ENCODE measurements around the gene STK26. TPM values are rescaled to one million over a fixed set of nuclear protein-coding genes. Genes with fewer than 3 reads are reported as not detected.

Gene STK26
- total RNA-seq, 4 donors from 2014 or later = 0.58 to 3.1 (median 0.86) TPM

DNA sequence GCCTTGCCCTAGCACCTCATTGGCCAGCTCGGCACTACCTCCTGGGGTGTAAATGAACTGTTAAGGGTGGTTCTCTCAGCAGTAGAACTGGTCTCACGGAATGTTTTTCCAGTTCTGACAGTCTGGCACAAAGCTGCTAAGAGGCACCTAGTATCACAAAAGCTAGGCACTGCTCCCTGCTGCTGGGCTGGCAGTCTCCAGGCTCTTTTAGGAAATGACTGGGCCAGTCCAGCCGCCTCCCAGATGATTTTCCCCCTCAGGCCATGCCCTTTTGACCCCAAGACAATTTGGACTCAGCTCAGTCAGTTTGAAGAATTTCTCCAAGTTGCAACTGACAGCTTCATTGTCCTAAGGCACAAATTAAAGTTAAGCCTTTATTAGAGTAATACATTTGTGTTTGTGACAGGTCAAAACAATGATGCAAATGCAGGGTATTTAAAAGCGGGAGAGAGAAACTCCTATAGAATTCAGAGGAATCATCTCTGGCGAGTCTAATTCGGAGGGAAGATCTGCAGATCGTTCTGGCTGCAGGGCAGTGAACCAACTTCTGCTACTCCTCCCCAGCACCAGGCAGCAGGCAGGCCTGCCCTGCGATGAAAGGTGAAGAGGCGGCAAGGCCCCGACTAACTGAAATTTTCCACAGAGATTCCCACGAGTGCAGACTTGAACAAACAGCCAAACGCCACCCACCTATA, 96.9 kb downstream of the STK26 start:
- DNase-seq = no peak
- ATAC-seq = no peak
- Histone ChIP-seq H3K4me1 (peaks cover 2 to 5% of the 10 kb centered on the region in 2 donors), H3K4me3 (no peak overlapping the region), H3K27ac (no peak overlapping the region), H3K27me3 (no peaks in the 10 kb centered on the region), H3K36me3 (no peaks in the 10 kb centered on the region), H3K9me3 (no peaks in the 10 kb centered on the region)
- in situ Hi-C loops (cut with MboI; ENCODE audit: low sequenced_read_pairs in 4 of 4) = no loop called here
- intact Hi-C loops (cut with DNase I; ENCODE audit: low total_unique reads) = no loop called here
- TF ChIP-seq POLR2A (IDR thresholded peaks at IDR 0.05) = no peak
- TF ChIP-seq, protein P1, sequence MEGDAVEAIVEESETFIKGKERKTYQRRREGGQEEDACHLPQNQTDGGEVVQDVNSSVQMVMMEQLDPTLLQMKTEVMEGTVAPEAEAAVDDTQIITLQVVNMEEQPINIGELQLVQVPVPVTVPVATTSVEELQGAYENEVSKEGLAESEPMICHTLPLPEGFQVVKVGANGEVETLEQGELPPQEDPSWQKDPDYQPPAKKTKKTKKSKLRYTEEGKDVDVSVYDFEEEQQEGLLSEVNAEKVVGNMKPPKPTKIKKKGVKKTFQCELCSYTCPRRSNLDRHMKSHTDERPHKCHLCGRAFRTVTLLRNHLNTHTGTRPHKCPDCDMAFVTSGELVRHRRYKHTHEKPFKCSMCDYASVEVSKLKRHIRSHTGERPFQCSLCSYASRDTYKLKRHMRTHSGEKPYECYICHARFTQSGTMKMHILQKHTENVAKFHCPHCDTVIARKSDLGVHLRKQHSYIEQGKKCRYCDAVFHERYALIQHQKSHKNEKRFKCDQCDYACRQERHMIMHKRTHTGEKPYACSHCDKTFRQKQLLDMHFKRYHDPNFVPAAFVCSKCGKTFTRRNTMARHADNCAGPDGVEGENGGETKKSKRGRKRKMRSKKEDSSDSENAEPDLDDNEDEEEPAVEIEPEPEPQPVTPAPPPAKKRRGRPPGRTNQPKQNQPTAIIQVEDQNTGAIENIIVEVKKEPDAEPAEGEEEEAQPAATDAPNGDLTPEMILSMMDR (IDR thresholded peaks at IDR 0.05 in 4 of 5, conservative IDR thresholded peaks at IDR 0.05 in 1 of 5) = no peak

DNA sequence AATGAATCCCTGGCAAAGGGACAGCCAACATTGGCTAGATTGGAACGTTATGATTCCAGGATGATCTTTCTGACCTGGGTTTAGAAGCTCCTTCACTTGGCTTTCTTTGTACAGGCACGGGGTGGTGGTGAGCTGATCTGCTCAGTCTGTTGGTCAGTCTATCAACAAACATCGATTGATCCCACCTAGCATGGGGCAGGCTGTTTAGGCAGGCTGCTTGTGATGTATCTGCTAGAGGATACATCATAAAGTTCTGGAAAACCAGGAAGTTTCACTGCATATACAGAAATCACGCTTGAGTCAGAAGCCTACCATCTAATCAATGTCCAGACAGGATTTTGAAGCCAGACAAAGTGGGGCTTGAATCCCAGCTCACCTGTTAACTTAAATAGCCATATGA, 97.8 kb downstream of the STK26 start:
- intact Hi-C loops (cut with DNase I; ENCODE audit: low total_unique reads) = no loop called here
- Histone ChIP-seq H3K27me3 (no peaks in the 10 kb centered on the region), H3K36me3 (no peaks in the 10 kb centered on the region), H3K4me1 (no peaks in the 10 kb centered on the region), H3K27ac (no peak overlapping the region), H3K4me3 (no peak overlapping the region), H3K9me3 (no peaks in the 10 kb centered on the region)
- ATAC-seq (no peak), DNase-seq (no peak)
- in situ Hi-C loops (cut with MboI; ENCODE audit: low sequenced_read_pairs in 4 of 4) = no loop called here
- TF ChIP-seq, protein P1 (IDR thresholded peaks at IDR 0.05 in 4 of 5, conservative IDR thresholded peaks at IDR 0.05 in 1 of 5) = no peak
- TF ChIP-seq POLR2A (IDR thresholded peaks at IDR 0.05) = no peak

Other genes starting within 250 kb of the STK26 start
- not detected for gene FRMD7, start 104.7 kb downstream of the STK26 start, total RNA-seq
- gene RAP2C, start 196.1 kb downstream of the STK26 start, total RNA-seq = 10 to 100 TPM in 3 of 4 donors, 1 to 10 TPM in 1; 9.4 to 13.8 (median 13.6) TPM

Measured in gastrocnemius medialis (tissue), 4 donors.